ENCODE results near the gene TCF25.

The TCF25 gene

DNA sequence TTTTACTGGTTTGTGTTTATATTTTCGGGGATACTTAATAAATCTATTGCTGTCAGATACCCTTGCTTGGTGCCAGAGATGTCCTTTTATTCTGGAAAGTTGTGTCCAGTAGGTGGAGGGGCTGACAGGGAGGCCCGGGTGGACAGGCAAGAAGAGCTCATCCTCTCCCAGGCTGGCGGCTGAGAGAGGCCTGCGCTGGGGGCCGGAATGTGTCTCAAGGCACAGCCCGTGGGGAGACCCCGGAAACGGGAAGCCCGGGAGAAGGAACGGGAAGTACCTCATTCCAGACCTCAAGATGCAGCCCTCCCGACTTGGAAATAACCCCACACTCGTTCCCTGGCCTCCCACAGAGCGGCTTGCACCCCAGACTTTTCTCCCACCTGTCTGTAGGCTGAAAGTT, 62.6 kb downstream of the TCF25 start:
- TF ChIP-seq, protein P1, sequence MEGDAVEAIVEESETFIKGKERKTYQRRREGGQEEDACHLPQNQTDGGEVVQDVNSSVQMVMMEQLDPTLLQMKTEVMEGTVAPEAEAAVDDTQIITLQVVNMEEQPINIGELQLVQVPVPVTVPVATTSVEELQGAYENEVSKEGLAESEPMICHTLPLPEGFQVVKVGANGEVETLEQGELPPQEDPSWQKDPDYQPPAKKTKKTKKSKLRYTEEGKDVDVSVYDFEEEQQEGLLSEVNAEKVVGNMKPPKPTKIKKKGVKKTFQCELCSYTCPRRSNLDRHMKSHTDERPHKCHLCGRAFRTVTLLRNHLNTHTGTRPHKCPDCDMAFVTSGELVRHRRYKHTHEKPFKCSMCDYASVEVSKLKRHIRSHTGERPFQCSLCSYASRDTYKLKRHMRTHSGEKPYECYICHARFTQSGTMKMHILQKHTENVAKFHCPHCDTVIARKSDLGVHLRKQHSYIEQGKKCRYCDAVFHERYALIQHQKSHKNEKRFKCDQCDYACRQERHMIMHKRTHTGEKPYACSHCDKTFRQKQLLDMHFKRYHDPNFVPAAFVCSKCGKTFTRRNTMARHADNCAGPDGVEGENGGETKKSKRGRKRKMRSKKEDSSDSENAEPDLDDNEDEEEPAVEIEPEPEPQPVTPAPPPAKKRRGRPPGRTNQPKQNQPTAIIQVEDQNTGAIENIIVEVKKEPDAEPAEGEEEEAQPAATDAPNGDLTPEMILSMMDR (IDR thresholded peaks at IDR 0.05; ENCODE audit: low read depth, low read length), result no peak
- no peak for DNase-seq (ENCODE audit: low read depth in 2 of 2)
- H3K4me3 ChIP-seq (replicated peaks in 1 of 2; ENCODE audit: low read depth in 2 of 2, low read length in 2 of 2), result no peak overlapping the region

DNA sequence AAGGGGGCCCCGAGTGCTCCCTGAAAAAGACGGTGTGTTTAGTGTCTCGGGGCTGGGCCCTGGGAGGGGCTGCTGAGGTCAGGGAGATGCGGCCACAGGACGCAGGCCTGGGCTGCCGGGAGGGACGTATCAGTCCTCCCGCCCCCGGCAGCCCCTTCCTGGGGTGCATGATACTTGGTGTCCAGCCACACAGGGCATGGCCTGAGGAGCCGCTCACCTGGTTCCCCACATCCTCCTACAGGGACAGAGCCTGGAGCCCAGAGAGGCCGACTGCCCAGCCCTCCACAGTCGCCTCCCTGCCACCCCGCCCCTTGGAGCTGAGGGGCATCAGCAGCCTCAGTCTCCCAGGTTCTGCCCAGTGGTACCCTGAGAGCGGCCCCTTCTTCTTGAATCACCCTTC, 63.1 kb downstream of the TCF25 start:
- DNase-seq (ENCODE audit: low read depth in 2 of 2), result no peak
- TF ChIP-seq, protein P1 (IDR thresholded peaks at IDR 0.05; ENCODE audit: low read depth, low read length), result no peak
- no peak overlapping the region for H3K4me3 ChIP-seq (replicated peaks in 1 of 2; ENCODE audit: low read depth in 2 of 2, low read length in 2 of 2)

DNA sequence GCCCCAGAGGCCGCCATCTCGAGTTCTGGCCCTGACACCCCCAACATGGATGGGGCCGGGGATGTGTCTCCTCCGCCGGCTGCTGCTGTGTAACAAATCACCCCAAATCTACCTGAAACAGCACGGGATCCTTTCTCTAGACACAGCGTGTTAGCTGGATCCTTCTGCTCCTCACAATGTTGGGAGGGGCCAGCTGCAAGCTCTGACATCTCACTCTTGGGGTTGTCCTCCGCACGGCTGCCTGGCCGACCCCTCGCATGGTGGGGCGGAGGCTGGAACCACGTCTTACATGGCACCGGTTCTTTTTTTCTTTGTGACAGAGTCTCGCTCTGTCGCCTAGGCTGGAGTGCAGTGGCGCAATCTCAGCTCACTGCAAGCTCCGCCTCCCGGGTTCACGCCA, 63.6 kb downstream of the TCF25 start:
- DNase-seq (ENCODE audit: low read depth in 2 of 2), result no peak

DNA sequence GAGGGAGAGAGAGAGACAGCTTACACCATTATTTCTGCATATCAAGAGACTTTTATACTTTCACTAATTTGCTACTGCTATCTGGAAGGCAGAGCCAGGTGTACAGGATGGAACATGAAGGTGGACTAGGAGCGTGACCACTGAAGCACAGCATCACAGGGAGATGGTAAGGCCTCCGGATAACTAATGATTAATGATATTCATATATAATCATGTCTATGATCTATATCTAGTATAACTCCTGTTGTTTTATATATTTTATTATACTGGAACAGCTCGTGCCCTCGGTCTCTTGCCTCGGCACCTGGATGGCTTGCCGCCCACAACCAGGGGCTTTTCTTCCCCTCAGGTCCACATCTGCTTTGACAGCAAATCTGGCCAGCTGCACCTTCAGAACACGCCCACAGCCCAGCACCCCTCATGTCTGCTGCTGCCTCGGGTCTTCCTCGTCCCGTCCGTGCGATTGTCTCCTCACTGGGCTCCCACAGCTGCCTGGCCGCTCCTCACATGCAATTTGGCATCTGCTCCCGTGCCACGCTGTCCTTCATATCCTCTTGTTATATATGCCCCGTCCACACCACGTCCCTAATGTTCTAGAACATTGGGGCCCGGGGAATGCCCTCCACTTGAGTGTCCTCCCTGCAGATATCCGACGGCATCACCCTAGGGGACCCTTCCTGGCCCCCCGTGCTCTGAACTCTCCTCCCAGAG, 64.9 kb downstream of the TCF25 start:
- DNase-seq (ENCODE audit: low read depth in 2 of 2), result no peak
- H3K4me3 ChIP-seq (replicated peaks in 1 of 2; ENCODE audit: low read depth in 2 of 2, low read length in 2 of 2), result no peak overlapping the region
- TF ChIP-seq, protein P1 (IDR thresholded peaks at IDR 0.05; ENCODE audit: low read depth, low read length), result no peak

More for the DNA sequence above, 63.6 kb downstream of the TCF25 start:
- TF ChIP-seq, protein P1 (IDR thresholded peaks at IDR 0.05; ENCODE audit: low read depth, low read length), result no peak
- no peak overlapping the region for H3K4me3 ChIP-seq (replicated peaks in 1 of 2; ENCODE audit: low read depth in 2 of 2, low read length in 2 of 2)

DNA sequence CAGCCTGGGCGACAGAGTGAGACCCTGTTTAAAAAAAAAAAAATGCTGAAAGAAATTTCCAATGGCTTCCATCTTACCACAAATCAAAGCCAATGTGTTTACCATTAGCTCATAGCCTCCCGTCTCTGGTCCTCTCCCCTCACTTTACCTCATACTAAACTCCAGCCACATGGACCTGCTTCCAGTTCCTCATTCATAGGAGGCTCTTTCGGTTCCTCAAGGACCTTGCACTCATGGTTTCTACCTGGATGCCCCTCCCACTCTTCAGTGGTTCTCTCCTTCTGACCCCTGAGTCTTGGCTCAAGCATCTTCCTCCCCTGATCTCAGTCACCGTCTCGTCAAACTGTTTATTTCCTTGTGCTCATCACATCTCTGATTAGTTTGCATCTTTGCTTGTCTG, 71.4 kb downstream of the TCF25 start:
- H3K4me3 ChIP-seq (replicated peaks in 1 of 2; ENCODE audit: low read depth in 2 of 2, low read length in 2 of 2), result no peak overlapping the region
- DNase-seq (ENCODE audit: low read depth in 2 of 2), result no peak
- TF ChIP-seq, protein P1 (IDR thresholded peaks at IDR 0.05; ENCODE audit: low read depth, low read length), result no peak

DNA sequence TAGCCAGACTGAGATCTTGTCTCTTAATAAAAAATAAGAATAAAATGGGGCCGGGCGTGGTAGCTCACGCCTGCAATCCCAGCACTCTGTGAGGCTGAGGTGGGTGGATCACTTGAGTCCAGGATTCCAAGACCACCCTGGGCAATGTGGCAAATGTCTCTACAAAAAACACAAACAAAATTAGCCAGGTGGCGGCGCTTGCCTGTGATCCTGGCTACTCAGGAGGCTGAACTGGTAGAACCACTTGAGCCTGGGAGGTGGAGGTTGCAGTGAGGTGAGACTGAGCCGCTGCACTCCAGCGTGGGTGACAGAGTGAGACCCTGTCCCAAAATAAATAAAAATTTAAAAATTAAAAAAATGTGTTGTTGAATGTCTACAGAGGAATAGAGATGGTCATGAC, 72.3 kb downstream of the TCF25 start:
- TF ChIP-seq, protein P1 (IDR thresholded peaks at IDR 0.05; ENCODE audit: low read depth, low read length), result no peak
- H3K4me3 ChIP-seq (replicated peaks in 1 of 2; ENCODE audit: low read depth in 2 of 2, low read length in 2 of 2), result no peak overlapping the region
- DNase-seq (ENCODE audit: low read depth in 2 of 2), result no peak

DNA sequence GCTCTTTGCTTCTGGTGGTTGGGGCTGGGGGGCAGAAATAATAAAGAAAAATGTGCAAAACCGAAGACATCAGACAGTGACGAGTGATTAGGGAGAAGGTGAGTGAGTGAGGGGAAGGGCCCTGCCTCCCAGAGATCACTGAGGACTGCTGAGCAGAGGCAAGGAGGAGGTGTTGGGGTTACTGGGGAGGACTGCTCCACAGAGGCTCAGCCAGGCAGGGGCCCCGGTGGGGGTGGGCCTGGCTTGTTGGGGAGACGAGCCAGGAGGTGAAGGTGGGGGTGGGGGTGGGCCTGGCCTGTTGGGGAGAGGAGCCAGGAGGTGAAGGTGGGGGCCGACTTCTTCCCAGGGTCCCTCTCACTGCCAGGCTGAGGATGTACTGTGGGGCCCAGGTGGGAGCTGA, 73.1 kb downstream of the TCF25 start:
- TF ChIP-seq, protein P1 (IDR thresholded peaks at IDR 0.05; ENCODE audit: low read depth, low read length), result no peak
- no peak for DNase-seq (ENCODE audit: low read depth in 2 of 2)
- no peak overlapping the region for H3K4me3 ChIP-seq (replicated peaks in 1 of 2; ENCODE audit: low read depth in 2 of 2, low read length in 2 of 2)
